ENCODE results near the gene LRRC32.
"Not testable (repeated sequence)": the region's sequence is repeated elsewhere in the genome, so short reads cannot be mapped to it uniquely, and the experiment has no call there.

LRRC32 gene

DNA sequence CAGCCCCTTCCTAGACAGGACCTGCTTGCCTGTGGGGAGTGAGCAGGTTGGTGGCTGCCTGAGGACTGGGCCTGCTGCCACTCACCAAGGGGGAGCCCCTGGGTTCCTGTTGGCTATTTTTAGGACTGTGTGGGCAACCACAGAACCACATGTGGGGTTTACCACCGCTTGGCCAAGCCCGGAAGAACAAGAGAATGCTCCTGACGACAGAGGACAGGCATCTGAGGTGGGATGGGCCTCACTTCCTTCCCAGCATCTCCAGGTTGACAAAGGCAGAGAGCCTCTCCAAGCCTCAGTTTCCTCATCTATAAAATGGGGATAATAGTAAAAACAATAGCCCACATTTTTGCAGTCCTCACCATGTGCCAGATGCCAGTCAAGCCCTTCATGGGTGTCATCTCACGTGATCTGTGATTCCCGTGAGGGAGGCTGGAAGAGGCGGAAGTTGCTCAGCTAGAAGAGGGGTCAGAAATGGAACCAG, 43.6 kb downstream of the LRRC32 start:
- DNase-seq = peak in 1 of 2 experiments; percentile 33

GRCh38 chr11:76626266-76626665, 44.3 kb downstream of the LRRC32 start:
- DNase-seq = no peak

- DNase-seq = no peak
Measured at GRCh38 chr11:76625472-76626186, 44.9 kb downstream of the LRRC32 start.

GRCh38 chr11:76624500-76625379, 45.8 kb downstream of the LRRC32 start:
- DNase-seq = no peak

GRCh38 chr11:76623884-76624419, 46.6 kb downstream of the LRRC32 start:
- DNase-seq = no peak

DNA sequence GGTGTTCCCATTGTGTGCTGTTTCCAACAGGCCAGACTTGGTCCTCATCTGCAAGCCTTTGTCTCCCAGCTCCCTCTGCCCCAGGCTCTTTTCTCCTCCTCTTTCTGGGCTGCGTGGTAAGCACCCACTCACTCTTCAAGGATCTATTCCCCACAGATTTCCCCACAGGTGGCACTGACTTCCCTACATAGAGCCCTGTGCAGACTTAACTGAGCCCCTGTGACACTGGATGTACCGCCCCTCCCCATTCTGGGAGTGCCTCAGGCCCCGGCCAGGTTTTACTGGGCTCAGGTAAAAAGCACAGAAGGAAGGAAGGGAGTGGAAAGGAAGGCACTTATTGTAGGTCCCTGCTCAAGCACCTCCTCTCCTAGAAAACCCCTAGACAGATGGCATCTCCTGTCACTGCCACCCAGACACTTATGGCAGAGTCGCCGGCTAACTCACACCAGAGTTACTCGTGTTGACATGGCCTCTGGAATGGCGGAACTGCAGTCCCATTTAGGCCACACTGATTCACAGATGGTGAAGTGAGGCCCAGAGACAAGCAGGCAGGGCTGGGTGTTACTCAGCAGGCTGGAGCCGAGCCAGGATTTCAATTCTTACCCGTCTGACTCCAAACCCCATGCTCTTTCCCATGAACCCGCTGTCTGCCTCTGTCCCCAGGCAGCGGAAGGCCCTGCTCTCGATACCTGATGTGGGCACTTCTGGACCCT, 47.2 kb downstream of the LRRC32 start:
- no peak for DNase-seq

DNA sequence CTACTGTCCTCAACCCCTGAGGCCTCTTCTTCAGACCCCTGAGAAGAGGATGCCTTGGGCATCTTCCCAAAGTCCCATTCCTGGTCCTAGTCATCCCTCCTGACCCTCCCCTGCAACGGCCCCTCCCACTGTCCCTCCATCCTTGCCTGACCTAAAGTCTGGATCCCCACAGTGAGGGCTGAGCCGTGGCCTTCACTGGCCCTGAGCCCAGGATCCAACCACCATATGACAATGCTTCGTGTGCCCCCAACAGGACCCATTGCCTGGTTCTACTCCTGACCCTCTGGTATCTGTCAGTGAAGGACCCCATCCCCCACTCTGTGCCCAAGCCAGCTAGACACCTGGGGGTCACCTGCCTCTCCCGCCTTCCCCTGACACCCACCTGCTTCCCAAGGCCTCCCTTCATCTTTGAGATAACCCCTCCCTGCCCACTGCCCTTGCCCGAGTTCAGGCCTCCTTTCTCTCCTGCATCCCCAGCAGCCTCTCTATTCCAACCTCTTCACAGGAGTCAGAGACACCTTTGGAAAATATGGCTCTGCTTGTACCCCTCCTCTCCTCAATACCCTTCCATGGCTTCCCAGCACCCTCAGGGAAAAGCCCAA, 48.0 kb downstream of the LRRC32 start:
- DNase-seq = no peak

DNA sequence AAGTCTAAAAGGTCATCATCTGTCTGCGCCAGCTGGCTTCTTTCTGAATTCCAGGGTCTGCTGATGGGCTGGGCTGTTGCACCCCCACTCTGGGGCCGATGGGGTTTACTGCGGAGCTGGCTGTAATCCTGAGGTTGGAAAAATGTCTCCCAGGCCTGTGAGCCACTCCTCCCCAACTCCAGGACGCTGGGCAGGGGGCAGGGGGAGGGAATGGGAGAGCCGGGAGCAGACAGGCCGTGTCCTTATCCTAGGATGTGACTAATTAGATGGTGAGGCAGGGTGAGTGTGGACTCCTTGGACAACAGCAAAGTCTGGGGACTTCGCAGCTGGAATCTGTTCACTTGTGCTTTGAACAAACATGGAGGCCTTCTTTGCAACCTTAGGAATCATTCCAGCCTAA, 48.7 kb downstream of the LRRC32 start:
- no peak for DNase-seq

DNA sequence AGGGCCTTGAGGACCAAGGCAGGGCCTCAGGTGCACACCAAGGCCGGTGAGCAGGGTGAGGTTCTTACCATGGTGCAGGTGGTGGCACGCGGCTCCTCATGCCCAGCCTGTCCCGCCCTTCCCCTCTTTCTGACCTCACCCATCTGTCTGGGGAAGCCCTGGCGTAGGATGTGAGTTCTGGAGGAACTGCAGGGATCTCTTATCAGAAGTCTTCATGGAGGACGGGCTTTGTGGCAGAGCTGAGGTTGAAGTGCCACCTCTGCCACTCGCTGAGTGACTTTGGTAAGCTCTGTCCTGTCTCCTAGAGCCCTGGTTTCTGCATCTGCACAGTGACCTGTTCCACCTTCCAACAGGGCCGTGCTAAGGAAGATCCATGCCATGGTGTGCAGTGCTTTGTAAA, 49.1 kb downstream of the LRRC32 start:
- DNase-seq = no peak

DNA sequence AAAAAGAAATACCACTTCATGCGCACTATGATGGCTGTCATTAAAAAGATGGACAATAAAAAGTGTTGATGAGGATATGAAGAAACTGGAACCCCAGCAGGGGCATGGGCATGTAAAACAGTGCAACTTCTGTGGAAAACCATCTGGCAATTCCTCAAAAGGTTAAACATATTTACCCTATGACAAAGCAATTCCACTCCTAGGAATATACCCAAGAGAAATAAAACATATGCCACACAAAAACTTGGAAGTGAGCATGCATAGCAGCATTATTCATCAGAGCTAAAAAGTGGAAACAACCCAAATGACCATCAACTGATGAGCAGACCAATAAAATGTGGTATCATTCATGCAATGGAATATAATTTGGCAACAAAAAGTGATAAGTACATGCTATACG, 50.1 kb downstream of the LRRC32 start:
- no peak for DNase-seq

GRCh38 chr11:76619801-76620200, 50.7 kb downstream of the LRRC32 start:
- DNase-seq = not testable (repeated sequence)

GRCh38 chr11:76617553-76618265, 52.8 kb downstream of the LRRC32 start:
- DNase-seq = no peak

GRCh38 chr11:76616676-76617552, 53.6 kb downstream of the LRRC32 start:
- DNase-seq = no peak

DNA sequence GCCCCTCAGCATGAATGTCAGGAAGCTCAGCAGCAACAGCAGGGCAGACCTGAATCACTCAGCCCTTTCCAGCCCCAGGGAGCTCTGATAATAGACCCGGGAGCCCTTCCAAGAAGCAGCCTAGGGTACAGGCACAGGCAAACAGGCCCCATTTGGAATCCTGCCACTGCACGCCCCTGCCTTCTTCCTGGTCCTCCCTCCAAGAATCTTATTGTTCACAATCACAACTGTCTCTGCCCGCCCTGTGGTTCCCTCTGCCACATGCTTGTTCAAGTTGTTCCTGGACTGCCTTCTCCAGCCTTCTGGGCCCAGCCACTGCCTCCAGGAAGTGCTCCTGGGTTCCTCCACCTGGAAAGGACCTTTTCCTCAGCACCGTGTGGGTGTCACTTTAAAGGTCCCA, 54.6 kb downstream of the LRRC32 start:
- no peak for DNase-seq

DNA sequence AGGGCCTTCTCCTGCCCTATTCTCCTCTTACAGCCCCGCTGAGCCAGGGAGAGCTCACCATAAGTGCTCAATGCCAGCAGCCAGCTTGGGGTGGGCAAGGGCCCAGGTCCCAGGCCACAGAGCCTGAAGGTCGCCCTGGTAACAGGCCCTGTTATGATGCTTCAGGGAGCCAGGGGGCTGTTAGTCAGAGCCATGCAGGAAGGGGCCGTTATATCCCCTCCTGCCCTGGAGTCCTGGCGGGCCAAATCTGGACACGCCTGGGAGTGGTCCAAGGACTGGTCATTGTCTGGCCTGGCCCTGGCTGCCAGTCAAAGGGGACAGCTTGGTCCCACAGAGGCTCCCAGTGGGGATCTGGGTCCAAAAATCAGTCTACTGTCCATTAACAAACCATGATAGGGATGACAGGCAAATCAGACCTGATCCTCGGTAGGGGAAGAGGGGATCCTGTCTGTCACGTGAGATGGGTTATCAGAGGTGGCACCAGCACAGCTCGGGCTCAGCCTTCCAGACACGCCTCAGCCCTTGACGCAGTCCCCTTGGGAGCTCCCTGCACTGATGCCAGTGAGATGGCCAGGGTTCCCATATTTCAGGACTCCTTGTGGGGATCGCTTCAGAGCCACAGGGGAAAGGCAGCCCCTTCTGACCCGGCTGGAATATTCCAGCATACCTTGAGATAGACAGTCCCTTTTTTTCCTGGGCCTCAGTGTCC, 55.9 kb downstream of the LRRC32 start:
- no peak for DNase-seq

DNA sequence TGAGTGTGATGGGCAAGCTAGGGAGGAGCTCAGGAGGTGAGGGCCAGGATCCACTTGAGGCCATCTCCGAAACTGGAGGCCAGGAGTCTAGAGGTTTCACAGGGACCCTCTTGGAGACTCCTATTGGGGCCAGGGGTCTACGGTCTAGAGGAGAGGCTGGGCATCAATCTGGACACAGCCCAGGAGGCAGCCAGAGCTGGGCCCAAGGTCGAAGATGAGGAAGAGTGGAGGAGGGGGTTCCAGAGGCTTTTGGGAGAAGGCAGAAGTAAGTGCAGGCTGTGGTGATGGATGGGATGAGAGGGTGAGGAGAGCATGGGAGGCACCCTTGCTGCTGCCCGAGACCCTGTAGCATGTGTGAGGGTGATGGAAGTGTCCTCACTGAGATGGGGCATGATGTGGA, 56.6 kb downstream of the LRRC32 start:
- no peak for DNase-seq

DNA sequence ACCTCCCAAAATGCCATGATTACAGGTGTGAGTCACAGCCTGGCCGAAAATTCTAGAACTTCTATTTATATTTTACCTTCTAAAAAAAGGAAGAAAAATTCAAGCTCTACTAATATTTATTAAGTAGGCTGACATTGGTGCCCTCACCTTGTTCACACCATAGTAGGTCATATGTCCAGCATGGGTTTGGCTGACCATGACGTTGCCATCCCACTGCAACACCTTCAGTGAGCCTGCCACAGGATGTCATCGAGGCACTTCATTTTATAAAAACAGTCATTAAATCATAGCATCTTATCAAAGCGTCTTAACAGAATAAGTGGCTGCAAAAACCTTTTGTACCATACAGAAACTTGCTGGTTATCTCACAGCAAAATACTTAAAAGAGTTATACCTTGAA, 58.3 kb downstream of the LRRC32 start:
- DNase-seq = no peak

DNA sequence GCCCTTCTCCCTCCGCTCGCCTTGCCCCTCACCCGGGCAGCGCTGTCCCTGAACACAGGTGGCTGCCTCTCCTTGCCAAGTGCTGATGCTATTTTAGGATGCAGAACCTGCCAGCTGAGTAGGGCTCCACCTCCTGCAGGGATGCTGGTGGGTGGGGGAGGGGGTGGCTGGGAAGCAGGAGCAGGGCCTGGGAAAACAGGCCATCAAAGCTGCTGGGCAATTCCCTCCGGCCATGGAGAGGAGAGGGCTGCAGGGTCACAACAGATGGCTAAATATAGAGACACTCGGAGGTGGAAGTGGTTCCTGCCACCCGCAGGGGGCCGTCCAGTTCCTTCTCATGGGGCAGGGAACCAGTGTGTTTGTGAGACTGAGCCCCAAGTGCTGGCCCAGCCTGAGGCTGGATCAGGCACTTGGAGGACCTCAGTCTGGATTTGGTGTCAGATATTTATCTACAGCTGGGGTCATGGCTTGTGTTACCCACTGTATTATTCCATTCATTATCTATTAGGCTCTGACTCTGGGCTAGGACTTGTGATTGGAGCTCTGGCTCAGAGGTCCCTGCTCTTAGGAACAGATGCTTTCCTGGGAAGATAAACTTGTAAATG, 59.6 kb downstream of the LRRC32 start:
- DNase-seq = no peak

DNA sequence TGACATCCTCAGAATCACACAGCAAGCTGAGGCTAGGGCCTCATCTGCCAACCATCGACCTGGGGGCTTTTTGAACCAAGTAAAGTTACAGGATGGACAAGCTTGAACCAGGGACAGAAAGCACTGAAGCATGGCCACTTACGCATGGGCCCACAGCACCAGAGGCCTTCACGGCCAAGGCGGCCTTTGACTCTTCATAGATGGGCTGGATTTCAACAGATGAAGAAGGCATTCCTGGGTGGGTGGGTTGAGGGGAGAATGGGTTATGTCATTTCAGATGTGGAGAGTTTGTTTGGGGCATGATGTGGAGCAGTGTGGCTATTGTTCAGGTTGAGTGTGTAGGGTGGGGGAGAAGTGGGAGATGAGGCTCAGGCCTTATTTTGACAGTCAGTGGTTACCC, 60.2 kb downstream of the LRRC32 start:
- no peak for DNase-seq
